Upper lobe of left lung (tissue), 4 donors: ENCODE data around the gene TUBB4B.

Source experiments
- CTCF ChIP-seq, 6 experiments: fragments of 450-650 bp in 4 of 6; fragments of 200-600 bp in 2 of 6; sonication (generic) in 2 of 6; IDR thresholded peaks; one replicate each; pipeline ENCODE4 v1.5.1; 2016 to 2019; ENCODE audit warnings: antibody characterized with exemption in 6 of 6
- POLR2A ChIP-seq, 4 donors: fragments of 450-650 bp; IDR thresholded peaks; one replicate each; pipeline ENCODE4 v1.5.1; 2016 to 2017; ENCODE audit warnings: antibody characterized with exemption in 4 of 4, mild to moderate bottlenecking in 2 of 4

GRCh38 chr9:137198902-137199283, 42.2 kb upstream of the TUBB4B start:
- TF ChIP-seq POLR2A (IDR thresholded peaks at IDR 0.05) (no peak), CTCF (IDR thresholded peaks at IDR 0.05) (no peak)
